GM23248 (cell line): ENCODE measurements around the gene PHC2. TPM values are rescaled to one million over a fixed set of nuclear protein-coding genes. Genes with fewer than 3 reads are reported as not detected.

Experiments
- DNase-seq: peaks from one replicate; pipeline ENCODE4 v3.0.0-alpha.2; 2015
- H2AFZ ChIP-seq: fragments of 200-600 bp; sonication (generic); 2 replicates; pipeline ENCODE4 v1.6.1; 2016; ENCODE audit warnings: antibody characterized with exemption
- H3F3A ChIP-seq: fragments of 200-600 bp; sonication (generic); 2 replicates; pipeline ENCODE4 v1.6.1; 2016; ENCODE audit warnings: mild to moderate bottlenecking, antibody characterized with exemption, mixed run types; ENCODE audit not compliant: insufficient read depth
- H3K27ac ChIP-seq: fragments of 200-600 bp; sonication (generic); 2 replicates; pipeline ENCODE4 v1.5.1; 2016; ENCODE audit warnings: mild to moderate bottlenecking
- H3K27me3 ChIP-seq: fragments of 200-600 bp; sonication (generic); replicated peaks from 2 replicates; pipeline ENCODE4 v1.6.1; 2016; ENCODE audit warnings: mild to moderate bottlenecking; ENCODE audit not compliant: insufficient read depth
- H3K36me3 ChIP-seq: fragments of 200-600 bp; sonication (generic); 2 replicates; pipeline ENCODE4 v1.6.1; 2016; ENCODE audit warnings: low read depth, mild to moderate bottlenecking
- H3K4me1 ChIP-seq: fragments of 200-600 bp; sonication (generic); 2 replicates; pipeline ENCODE4 v1.6.1; 2016; ENCODE audit warnings: mild to moderate bottlenecking; ENCODE audit not compliant: insufficient read depth
- H3K4me2 ChIP-seq: fragments of 200-600 bp; sonication (generic); one replicate; pipeline ENCODE4 v1.6.1; 2016; ENCODE audit warnings: mild to moderate bottlenecking; ENCODE audit not compliant: unreplicated experiment
- H3K4me3 ChIP-seq: fragments of 200-600 bp; sonication (generic); 2 replicates; pipeline ENCODE4 v1.5.1; 2016; ENCODE audit warnings: mild to moderate bottlenecking
- H3K79me2 ChIP-seq: fragments of 200-600 bp; sonication (generic); 2 replicates; pipeline ENCODE4 v1.6.1; 2016; ENCODE audit warnings: mild to moderate bottlenecking; ENCODE audit not compliant: insufficient read depth
- H3K9ac ChIP-seq: fragments of 200-600 bp; sonication (generic); 2 replicates; pipeline ENCODE4 v1.6.1; 2016; ENCODE audit warnings: mild to moderate bottlenecking
- H3K9me2 ChIP-seq: fragments of 200-600 bp; sonication (generic); 2 replicates; pipeline ENCODE4 v1.6.1; 2016; ENCODE audit warnings: mixed run types, mild to moderate bottlenecking, moderate library complexity; ENCODE audit not compliant: insufficient read depth
- H3K9me3 ChIP-seq: fragments of 200-600 bp; sonication (generic); one replicate; pipeline ENCODE4 v1.6.1; 2017; ENCODE audit warnings: low read depth
- H4K20me1 ChIP-seq: fragments of 200-600 bp; sonication (generic); 2 replicates; pipeline ENCODE4 v1.6.0; 2016; ENCODE audit not compliant: insufficient read depth
- EZH2 ChIP-seq: fragments of 200-600 bp; sonication (generic); IDR thresholded peaks from 2 replicates; pipeline ENCODE4 v1.6.1; 2018; ENCODE audit warnings: antibody characterized with exemption, mild to moderate bottlenecking; ENCODE audit not compliant: insufficient read depth, poor library complexity, severe bottlenecking
- EZH2phosphoT487 ChIP-seq: fragments of 200-600 bp; sonication (generic); IDR thresholded peaks from 2 replicates; pipeline ENCODE4 v1.6.1; 2018; ENCODE audit warnings: antibody characterized with exemption, moderate library complexity, mild to moderate bottlenecking, low read depth; ENCODE audit not compliant: insufficient read depth
- WGBS, 2 experiments: methylation state at CpG; one replicate each; pipeline ENCODE4 v1.1.6; 2015 to 2017; ENCODE audit warnings: low lambda C conversion rate in 2 of 2, low coverage in 1 of 2; ENCODE audit errors: missing lambda C conversion rate in 2 of 2; 5-methylcytosine and 5-hydroxymethylcytosine counted together
- in situ Hi-C: fragments of 300-500 bp; cut with MboI; formaldehyde crosslinking; loops from 2 replicates; pipeline ENCODE4 v1.15.0; 2020
- polyA plus RNA-seq: library from polyadenylated mRNA; unstranded; fragments of >200 nt; fragmentation: Nextera tagmentation; extraction: Ambion mirVana; gene quantifications from 2 replicates; pipeline ENCODE4 v1.2.1, GENCODE V29; 2016
- total RNA-seq: library from RNA; depleted of rRNA; stranded (reverse); fragments of >200 nt; shearing (Covaris generic); gene quantifications from 2 replicates; pipeline ENCODE4 v1.2.3, GENCODE V29; 2014

PHC2 gene
- total and polyA plus RNA-seq, 2 experiments from 2014 or later: 15.1 to 74.7 TPM

GRCh38 chr1:33359931-33360330, 71.0 kb downstream of the PHC2 start:
- Histone ChIP-seq H2AFZ (no peak overlapping the region), H3K9me3 (no peaks in the 10 kb centered on the region), H3K9me2 (no peaks in the 10 kb centered on the region), H3K4me1 (no peaks in the 10 kb centered on the region), H3K4me2 (no peak overlapping the region), H3K79me2 (no peaks in the 10 kb centered on the region), H4K20me1 (no peaks in the 10 kb centered on the region), H3K27ac (no peak overlapping the region), H3F3A (no peaks in the 10 kb centered on the region), H3K9ac (no peak overlapping the region), H3K27me3 (no peaks in the 10 kb centered on the region), H3K4me3 (no peak overlapping the region), H3K36me3 (no peaks in the 10 kb centered on the region)
- in situ Hi-C loops: loop anchor here (25.0 kb wide), 1 partner anchor 148 kb away; no protein-coding TSS in a partner anchor
- no peak for DNase-seq
- WGBS, 2 experiments: 95 to 96% methylated on average over 2 of the region's 2 CpGs
- TF ChIP-seq EZH2phosphoT487: no peak
- TF ChIP-seq EZH2: no peak

DNA sequence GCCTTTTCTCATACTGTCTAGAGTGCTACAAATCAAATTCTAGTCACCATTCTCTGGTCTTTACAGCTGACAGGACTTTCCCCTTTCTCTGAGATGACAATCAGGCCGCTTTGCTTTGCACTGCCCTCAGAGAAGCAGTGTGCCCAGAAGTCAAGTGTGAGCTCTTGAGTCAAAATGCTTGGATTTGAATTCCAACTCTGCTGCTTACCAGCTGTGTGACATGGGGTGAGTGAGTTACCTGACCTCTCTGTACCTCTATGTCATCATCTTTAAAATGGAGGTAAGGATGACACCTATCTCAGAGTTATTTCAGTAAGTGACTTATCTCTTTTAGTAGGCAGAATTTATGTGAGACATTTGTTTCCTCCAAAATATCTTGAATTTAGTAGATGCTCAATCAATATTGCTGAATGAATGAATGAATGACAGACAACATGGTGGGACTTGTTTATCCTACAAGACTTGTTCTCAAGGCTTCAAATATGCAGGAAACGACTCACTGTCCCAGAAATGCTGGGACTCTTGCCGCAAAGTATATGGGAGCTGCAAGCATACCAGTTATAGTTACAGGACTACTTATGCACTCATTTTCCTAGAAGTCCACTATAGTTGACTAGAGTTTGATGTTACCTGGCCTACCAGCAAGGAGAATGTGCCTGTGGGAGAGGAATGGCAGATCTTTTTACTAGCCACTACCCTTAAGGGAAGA, 71.9 kb downstream of the PHC2 start:
- TF ChIP-seq EZH2 (no peak), EZH2phosphoT487 (no peak)
- Histone ChIP-seq H3F3A (no peaks in the 10 kb centered on the region), H3K79me2 (no peaks in the 10 kb centered on the region), H3K9ac (no peak overlapping the region), H3K27me3 (no peaks in the 10 kb centered on the region), H3K36me3 (no peaks in the 10 kb centered on the region), H3K4me3 (no peak overlapping the region), H3K4me1 (no peaks in the 10 kb centered on the region), H3K4me2 (no peak overlapping the region), H3K9me2 (no peaks in the 10 kb centered on the region), H4K20me1 (no peaks in the 10 kb centered on the region), H3K27ac (no peak overlapping the region), H2AFZ (no peak overlapping the region), H3K9me3 (no peaks in the 10 kb centered on the region)
- WGBS, 2 experiments: 95 to 96% methylated on average over 3 of the region's 3 CpGs
- in situ Hi-C loops: loop anchor here (25.0 kb wide), 1 partner anchor 147 kb away; no protein-coding TSS in a partner anchor
- DNase-seq: no peak

DNA sequence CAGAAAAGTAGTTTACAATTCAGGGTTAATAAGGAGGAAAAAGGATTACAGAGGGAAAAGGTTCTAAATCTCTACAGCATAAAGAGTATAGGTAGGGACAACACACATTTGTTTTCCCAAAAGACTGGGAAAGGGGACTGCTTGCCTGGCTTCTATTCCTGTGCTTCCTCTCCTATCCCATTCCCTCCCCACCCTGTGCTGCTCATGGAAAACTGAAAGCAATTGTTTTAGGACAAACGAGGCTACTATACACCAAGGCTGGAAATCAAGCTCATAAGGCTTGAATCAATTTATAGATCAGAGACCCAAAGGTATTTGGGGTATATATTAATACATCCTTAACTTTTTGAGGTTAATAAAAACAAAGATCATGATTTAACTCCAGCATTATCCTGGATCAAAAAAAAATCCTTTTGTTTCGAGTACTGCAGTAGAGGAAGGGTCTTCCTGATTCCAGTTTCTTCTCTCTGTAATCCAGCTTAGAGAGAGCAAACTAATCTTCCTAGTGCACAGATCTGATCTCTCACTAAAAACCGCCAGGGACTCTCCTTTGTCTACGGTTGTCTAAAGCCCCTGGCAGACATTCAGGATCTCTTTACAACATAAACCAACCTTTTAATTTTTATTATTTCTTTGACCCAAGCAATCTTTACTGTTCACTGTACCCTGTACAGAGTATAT, 72.6 kb downstream of the PHC2 start:
- Histone ChIP-seq H3K27ac (no peak overlapping the region), H3K4me3 (no peak overlapping the region), H3K4me2 (no peak overlapping the region), H3K79me2 (no peaks in the 10 kb centered on the region), H3K36me3 (no peaks in the 10 kb centered on the region), H3K9ac (no peak overlapping the region), H3F3A (no peaks in the 10 kb centered on the region), H3K27me3 (no peaks in the 10 kb centered on the region), H4K20me1 (no peaks in the 10 kb centered on the region), H3K4me1 (no peaks in the 10 kb centered on the region), H2AFZ (no peak overlapping the region), H3K9me3 (no peaks in the 10 kb centered on the region), H3K9me2 (no peaks in the 10 kb centered on the region)
- TF ChIP-seq EZH2 (no peak), EZH2phosphoT487 (no peak)
- 80 to 81% methylated on average over 4 of the region's 4 CpGs for WGBS, 2 experiments
- DNase-seq: no peak
- in situ Hi-C loops: loop anchor here (25.0 kb wide), 1 partner anchor 146 kb away; no protein-coding TSS in a partner anchor

DNA sequence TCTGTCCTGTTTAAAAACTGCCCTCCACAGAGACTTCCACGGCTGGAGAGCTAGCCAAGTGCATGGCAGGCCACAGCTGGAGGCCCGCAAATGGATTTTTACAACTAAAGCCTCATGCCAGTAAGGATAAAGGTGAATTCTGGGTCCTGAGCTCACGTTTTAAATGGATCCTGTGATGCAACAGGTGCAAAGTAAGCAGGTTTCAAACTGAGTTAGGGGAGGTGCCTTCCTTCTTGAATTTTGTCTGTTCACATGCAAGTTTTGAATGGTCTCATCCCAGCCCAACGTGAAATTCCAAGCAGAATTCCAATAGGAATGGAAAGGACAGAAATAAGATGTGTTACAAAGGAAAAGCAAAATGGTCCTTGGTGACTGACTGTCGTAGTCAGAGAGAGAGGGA, 73.8 kb downstream of the PHC2 start:
- H3K27me3 ChIP-seq: no peaks in the 10 kb centered on the region
- WGBS, 2 experiments: 92 to 93% methylated on average over 5 of the region's 5 CpGs
- no peaks in the 10 kb centered on the region for H3K9me3 ChIP-seq
- no peak overlapping the region for H3K9ac ChIP-seq
- no peaks in the 10 kb centered on the region for H3F3A ChIP-seq
- H3K27ac ChIP-seq: no peak overlapping the region
- H3K4me3 ChIP-seq: no peak overlapping the region
- H3K9me2 ChIP-seq: no peaks in the 10 kb centered on the region
- in situ Hi-C loops: loop anchor here (25.0 kb wide), 1 partner anchor 145 kb away; no protein-coding TSS in a partner anchor
- H2AFZ ChIP-seq: no peak overlapping the region
- no peaks in the 10 kb centered on the region for H4K20me1 ChIP-seq
- H3K79me2 ChIP-seq: no peaks in the 10 kb centered on the region
- no peak overlapping the region for H3K4me2 ChIP-seq
- TF ChIP-seq EZH2phosphoT487: no peak
- no peak for TF ChIP-seq EZH2
- H3K36me3 ChIP-seq: no peaks in the 10 kb centered on the region
- no peak for DNase-seq
- no peaks in the 10 kb centered on the region for H3K4me1 ChIP-seq
